GM21528 (cell line): Measurements from ENCODE around the gene PIK3C2G.
"Not testable (repeated sequence)": the region's sequence is repeated elsewhere in the genome, so short reads cannot be mapped to it uniquely, and the experiment has no call there.

ENCODE experiments used
- ATAC-seq: cut with Tn5 transposase; IDR thresholded peaks from one replicate; pipeline ENCODE4 v1.9.1; 2021; ENCODE audit warnings: mild to moderate bottlenecking, moderate library complexity; ENCODE audit not compliant: unreplicated experiment, low FRiP score

The PIK3C2G gene

DNA sequence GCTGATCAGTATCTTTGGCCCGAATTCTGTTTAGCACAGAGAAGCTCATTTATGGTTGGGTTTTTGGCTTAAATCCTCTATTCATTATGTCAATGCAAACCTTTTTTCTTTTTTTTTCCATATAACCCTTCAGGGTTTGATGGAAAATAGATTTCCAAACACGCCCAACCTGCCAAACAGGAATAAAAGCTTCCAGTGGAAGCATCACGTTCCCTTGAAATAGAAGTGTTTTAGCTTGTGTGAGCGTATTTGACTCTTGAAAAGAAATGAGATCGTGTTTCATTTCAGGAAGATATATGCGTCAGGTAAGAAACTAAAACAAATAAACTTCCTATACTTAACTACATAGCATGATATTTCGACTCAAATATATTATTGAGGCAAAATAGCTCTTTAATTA lies at the start of gene PIK3C2G:
Gene PIK3C2G, plus strand, starts transcription at position 246 of the 400 bp plus-strand sequence. CDS start 20,564 bp downstream, outside the sequence.
- no peak for ATAC-seq

DNA sequence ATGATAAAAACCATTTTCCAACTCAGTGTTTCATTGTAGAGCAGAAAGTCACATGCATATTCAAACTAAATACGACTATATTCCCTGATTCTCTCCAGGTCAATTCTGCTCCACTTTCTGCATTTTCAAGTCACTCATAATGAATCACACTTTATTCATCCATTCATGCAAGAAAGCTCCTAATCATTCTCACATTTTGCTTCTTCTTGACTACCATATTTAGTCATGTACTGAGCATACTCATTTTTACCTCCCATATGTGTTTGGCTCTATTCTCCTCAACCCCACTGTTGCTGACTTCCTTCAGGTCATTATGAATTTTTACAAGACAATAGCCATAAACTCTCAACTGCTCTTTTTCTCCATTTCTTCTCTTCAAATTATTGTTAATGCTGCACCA lies 43.4 kb upstream of the PIK3C2G start:
- ATAC-seq = no peak

DNA sequence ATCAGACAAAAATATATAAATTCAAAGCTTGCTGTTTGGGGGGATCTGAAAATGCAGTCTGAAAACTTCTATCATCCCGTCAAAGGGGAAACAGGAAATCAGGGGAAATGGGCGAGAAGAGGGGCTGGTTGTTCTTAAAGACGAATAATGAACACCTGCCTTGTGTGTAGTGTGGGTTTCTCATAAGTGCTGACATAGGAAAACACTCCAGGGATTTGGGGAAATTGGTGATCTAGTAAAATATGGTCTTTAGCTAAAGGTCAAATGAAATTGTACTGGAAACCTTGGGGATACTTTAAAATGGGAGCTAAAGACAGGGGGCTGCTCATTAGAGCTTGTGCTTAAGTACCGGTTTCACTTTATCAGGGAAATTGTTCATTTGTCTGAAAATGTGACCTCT lies 39.6 kb upstream of the PIK3C2G start:
- no peak for ATAC-seq

DNA sequence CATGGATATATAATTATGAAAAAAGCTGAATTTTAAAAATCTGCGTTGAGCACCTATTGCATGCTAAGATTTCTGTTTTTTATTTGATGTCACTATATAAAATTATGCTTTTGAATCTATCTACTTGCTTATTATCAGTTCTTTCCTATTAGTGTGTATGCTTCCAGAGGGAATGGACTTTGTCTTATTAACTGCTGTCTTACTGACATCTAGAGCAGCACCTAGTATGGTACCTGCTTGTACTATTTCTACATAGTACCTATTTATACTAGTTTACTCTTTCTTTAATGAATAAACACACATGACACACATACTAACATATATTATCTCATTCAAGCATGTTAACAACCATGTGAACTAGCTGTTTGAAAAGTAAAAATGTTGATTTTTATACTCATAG lies 38.6 kb upstream of the PIK3C2G start:
- ATAC-seq = no peak

DNA sequence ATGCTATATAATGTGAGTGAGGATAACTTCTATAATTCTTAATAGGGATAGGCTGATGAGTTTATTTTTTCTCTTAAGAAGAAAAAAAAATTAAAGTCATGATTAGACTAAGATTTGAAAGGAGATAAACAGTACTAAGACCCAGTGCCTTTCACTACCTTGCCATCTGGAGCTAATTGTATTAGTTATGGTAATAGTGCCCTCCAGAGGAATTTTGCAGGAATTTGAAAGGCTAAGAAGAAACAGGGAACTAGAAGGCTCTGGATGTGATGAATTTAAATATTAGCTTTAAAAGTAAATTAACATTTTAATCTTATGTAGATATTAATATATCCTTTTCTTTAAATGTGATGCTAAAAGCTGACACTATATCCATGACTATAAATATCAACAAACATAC lies 36.6 kb upstream of the PIK3C2G start:
- ATAC-seq = no peak

DNA sequence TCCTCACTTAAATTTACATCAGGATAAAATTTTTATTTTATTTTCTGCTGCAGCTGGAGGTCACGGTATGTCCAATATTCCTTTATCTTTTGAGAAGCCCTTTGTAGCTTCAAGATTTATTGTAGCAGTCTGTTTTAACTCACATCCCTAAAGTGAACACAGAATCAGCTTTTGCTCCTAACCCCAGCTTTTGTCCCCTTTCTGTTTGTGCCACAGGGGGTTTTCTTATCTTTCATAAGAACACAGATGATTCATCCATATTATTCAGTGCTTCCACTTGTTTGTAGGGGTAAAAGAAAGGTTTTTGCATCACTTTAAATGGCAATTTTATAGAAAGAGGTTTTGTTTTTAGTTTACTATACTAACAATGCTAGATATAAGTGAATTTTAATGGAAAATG lies 21.8 kb upstream of the PIK3C2G start:
- no peak for ATAC-seq

DNA sequence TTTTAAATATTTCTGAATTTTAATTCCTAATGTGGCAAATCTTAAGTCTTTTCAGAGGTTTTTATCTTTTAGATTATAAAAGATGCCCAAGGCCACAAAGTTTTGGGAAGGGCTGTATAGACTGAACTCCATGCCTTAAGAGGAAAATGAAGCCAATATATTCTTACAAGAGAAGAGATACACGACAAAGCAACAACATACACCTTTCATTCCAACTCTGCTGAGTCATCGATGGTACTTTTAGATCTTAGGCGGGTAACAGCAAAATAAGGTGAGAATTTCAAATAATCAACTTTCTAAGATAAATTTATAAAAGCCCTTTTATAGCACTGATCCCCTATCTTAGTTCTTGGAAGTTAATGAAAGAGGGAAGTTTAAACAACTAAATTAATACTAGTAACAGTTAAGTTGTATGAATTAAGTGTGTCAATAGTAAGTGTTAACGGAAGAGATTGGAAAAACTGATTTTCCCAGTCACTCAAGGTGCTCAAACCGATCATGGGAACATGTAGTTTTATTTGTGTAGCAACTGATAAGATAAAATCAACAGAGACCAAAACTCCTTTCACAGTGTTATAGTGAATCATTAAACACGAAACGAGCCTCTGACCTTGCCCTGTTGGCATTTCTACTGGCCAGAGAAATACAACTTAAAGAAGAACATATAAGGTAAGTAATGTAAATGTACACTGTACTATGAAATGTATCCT lies 18.8 kb upstream of the PIK3C2G start:
- no peak for ATAC-seq

DNA sequence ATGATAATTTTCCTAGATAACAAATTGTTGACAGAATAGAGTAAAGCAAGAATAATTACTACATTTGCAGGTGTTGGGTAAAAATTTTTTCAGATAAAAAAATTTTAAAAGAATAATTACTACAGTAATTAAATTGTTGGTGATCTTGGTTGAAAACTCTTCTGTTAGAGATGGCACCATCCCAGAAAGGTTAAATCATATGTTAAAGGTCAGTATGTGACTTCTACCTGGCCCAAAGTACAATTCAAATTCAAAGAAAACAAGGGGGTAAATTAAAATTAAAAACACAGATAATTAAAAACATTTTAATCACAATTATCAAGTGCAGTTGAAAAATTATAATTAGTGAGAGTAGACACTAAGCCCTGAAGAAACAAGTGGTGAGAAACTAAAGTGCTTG lies 18.1 kb upstream of the PIK3C2G start:
- no peak for ATAC-seq

GRCh38 chr12:18246066-18246465 lies 15.3 kb upstream of the PIK3C2G start:
- ATAC-seq = no peak

GRCh38 chr12:18250313-18250916 lies 10.9 kb upstream of the PIK3C2G start:
- no peak for ATAC-seq

GRCh38 chr12:18254081-18254480 lies 7.2 kb upstream of the PIK3C2G start:
- no peak for ATAC-seq

DNA sequence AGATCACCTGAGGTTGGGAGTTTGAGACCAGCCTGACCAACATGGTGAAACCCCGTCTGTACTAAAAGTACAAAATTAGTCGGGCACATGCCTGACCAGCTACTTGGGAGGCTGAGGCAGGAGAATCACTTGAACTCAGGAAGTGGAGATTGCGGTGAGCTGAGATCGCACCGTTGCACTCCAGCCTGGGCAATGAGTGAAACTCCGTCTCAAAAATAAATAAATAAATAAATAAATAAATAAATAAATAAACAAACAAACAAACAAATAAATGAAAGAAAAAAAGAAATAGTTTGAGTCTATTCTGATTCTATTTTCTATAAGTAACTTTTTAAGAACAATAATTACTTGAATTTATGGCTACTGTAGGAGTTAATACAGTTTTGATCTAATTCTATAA lies 6.3 kb upstream of the PIK3C2G start:
- ATAC-seq = not testable (repeated sequence)

- no peak for ATAC-seq
These were observed 4.1 kb upstream of the PIK3C2G start for GRCh38 chr12:18257251-18257650.

GRCh38 chr12:18258929-18259328 lies 2.4 kb upstream of the PIK3C2G start:
- ATAC-seq = no peak

- ATAC-seq = no peak
These were observed 1.2 kb upstream of the PIK3C2G start for GRCh38 chr12:18259906-18260682.

- ATAC-seq = no peak
These were observed 588 bp downstream of the PIK3C2G start for GRCh38 chr12:18261906-18262305.

- no peak for ATAC-seq
These were observed 1.2 kb downstream of the PIK3C2G start for GRCh38 chr12:18262514-18262913.

DNA sequence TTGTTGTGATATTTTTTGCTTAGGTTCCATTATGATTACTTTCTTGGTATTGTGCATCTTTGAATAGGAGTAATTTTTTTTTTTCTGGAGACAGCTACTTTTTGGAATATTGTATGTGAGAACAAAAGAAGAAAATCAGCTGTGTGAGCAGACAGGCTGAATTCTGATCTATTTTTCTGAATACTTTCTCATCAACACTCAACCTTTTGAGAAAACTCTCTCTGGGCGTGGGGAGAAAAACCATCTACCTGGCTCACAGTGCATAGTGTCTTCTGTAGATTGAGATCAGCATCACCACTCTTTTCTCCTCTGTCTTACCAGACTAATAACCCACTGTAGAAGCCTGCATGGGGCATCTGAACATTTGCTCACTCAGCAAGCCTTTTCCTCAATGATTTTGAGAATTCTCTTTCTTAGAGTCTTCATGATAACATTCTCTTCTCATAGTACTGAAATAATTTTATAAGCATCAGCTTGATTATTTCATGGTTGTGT lies 3.3 kb downstream of the PIK3C2G start:
- ATAC-seq = no peak

GRCh38 chr12:18267427-18268099 lies 6.2 kb downstream of the PIK3C2G start:
- no peak for ATAC-seq

DNA sequence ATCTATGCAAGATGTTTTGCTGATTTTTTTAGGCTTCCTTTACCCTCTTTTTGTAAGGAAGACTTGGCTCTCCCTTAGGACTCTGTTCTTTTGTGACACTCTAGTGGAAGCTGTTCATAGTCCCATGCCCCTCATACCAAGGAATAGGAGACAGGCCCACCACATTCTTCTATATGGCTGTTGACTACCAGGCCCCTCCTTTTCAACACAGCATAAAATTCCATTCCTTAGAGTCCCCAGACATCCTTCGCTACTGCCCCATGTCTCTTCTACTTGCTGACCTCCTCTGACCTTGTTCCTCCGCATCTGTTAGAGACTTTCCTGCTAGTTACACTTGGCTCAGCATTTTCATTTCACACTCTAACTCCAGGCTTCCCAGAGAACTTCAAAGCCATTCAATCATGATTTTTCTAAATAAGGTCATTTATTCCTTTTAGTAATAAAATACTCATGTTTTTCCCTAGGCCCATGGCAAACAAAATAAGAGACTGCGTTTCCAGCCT lies 9.7 kb downstream of the PIK3C2G start:
- ATAC-seq = no peak

- no peak for ATAC-seq
These were observed 14.7 kb downstream of the PIK3C2G start for GRCh38 chr12:18275981-18276380.
